ENCODE measurements around the gene PCK1.
"Not testable (repeated sequence)": the region's sequence is repeated elsewhere in the genome, so short reads cannot be mapped to it uniquely, and the experiment has no call there.

Gene PCK1

GRCh38 chr20:57560554-57561355, at the start of gene PCK1:
Gene PCK1, plus strand, starts transcription at chr20:57561110. Its CDS starts 302 bp downstream, at chr20:57561412.
- DNase-seq, result no peak

- not testable (repeated sequence) for DNase-seq
Measured at GRCh38 chr20:57511709-57512108, 49.2 kb upstream of the PCK1 start.

GRCh38 chr20:57512432-57512831, 48.5 kb upstream of the PCK1 start:
- DNase-seq, result no peak

- DNase-seq, result peak; percentile 36
Measured at GRCh38 chr20:57513199-57513598, 47.7 kb upstream of the PCK1 start.

- peak; percentile 65 for DNase-seq
Measured at GRCh38 chr20:57514273-57514751, 46.6 kb upstream of the PCK1 start.

GRCh38 chr20:57517904-57518303, 43.0 kb upstream of the PCK1 start:
- DNase-seq, result no peak

GRCh38 chr20:57522380-57523140, 38.4 kb upstream of the PCK1 start:
- no peak for DNase-seq

GRCh38 chr20:57523782-57524181, 37.1 kb upstream of the PCK1 start:
- no peak for DNase-seq

- DNase-seq, result no peak
Measured at GRCh38 chr20:57524511-57525176, 36.3 kb upstream of the PCK1 start, which contains the start of gene CTCFL. Gene CTCFL, minus strand, starts transcription at chr20:57525140. Its CDS starts 935 bp downstream, at chr20:57524205.

GRCh38 chr20:57525328-57526086, 35.4 kb upstream of the PCK1 start:
- DNase-seq, result no peak

- no peak for DNase-seq
Measured at GRCh38 chr20:57526087-57526884, 34.6 kb upstream of the PCK1 start.

- DNase-seq, result no peak
Measured at GRCh38 chr20:57526885-57527460, 33.9 kb upstream of the PCK1 start.

- no peak for DNase-seq
Measured at GRCh38 chr20:57527728-57528127, 33.2 kb upstream of the PCK1 start.

- DNase-seq, result no peak
Measured at GRCh38 chr20:57528148-57528547, 32.8 kb upstream of the PCK1 start.

GRCh38 chr20:57529160-57529585, 31.7 kb upstream of the PCK1 start:
- DNase-seq, result no peak

GRCh38 chr20:57529810-57530209, 31.1 kb upstream of the PCK1 start:
- no peak for DNase-seq

GRCh38 chr20:57530327-57530981, 30.5 kb upstream of the PCK1 start:
- no peak for DNase-seq

- no peak for DNase-seq
Measured at GRCh38 chr20:57532104-57532503, 28.8 kb upstream of the PCK1 start.

GRCh38 chr20:57535297-57535696, 25.6 kb upstream of the PCK1 start:
- DNase-seq, result no peak

GRCh38 chr20:57536120-57536708, 24.7 kb upstream of the PCK1 start:
- DNase-seq, result no peak

Measured in inflammatory macrophage treated with lipopolysaccharide for 4 hours (primary cell).